ENCODE measurements around the gene RPS26. TPM values are rescaled to one million over a fixed set of nuclear protein-coding genes. Genes with fewer than 3 reads are reported as not detected.

RPS26 gene
- total and polyA plus RNA-seq, 2 of the 13 experiments (the other 11 are each of a cell fraction or from before 2014, with no cell fraction given): 150 to 421 TPM

DNA sequence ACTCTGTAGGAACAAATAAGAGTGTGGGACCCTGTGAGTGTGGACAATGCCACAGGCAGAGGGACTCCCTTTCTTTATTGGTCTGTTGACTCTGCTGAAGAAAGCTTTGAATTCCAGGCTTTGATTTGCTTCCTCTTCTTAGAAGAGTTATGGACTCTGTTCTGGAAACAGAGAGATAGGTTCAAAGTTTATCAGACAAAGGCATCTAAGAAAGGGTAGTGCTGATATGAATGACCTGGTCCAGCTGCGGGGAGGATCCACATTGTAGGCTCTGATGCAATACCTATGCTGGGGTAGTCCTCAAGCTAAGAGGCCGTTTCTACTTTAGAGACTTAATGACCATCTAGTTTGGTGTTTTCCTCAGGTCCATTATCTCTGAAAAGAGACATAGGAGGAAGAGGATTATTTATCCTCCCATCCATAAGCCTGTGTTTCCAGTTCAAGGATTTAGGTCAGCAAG is 31.6 kb upstream of the RPS26 start (continued):
- TF ChIP-seq, protein P1, sequence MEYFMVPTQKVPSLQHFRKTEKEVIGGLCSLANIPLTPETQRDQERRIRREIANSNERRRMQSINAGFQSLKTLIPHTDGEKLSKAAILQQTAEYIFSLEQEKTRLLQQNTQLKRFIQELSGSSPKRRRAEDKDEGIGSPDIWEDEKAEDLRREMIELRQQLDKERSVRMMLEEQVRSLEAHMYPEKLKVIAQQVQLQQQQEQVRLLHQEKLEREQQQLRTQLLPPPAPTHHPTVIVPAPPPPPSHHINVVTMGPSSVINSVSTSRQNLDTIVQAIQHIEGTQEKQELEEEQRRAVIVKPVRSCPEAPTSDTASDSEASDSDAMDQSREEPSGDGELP (IDR thresholded peaks at IDR 0.05; ENCODE audit: borderline replicate concordance, low read depth): peak; percentile 80
- no peak for TF ChIP-seq SCMH1 (CRISPR knock-in tag; IDR thresholded peaks at IDR 0.05; ENCODE audit: borderline replicate concordance)
- TF ChIP-seq ZGPAT (CRISPR knock-in tag; IDR thresholded peaks at IDR 0.05): peak; percentile 75
- peak; percentile 77 for TF ChIP-seq SAP130 (CRISPR knock-in tag; IDR thresholded peaks at IDR 0.05; ENCODE audit: low read depth)
- TF ChIP-seq SIN3B (IDR thresholded peaks at IDR 0.05; ENCODE audit: low read length): no peak
- TF ChIP-seq CCAR2 (optimal IDR thresholded peaks at IDR 0.05; ENCODE audit: low read depth, low read length): no peak
- peak; percentile 48 for TF ChIP-seq PATZ1 (CRISPR knock-in tag; IDR thresholded peaks at IDR 0.05)
- TF ChIP-seq ZBTB7B (CRISPR knock-in tag; IDR thresholded peaks at IDR 0.05): peak; percentile 56; the same call in 1 of the 2 replicates
- no peak for TF ChIP-seq ZNF83 (CRISPR knock-in tag; IDR thresholded peaks at IDR 0.05; ENCODE audit: borderline replicate concordance)
- TF ChIP-seq SMAD3 (CRISPR knock-in tag; IDR thresholded peaks at IDR 0.05): 0 out of 2 replicates have a peak, but pooled peaks have one; percentile 32
- TF ChIP-seq MIER3 (CRISPR knock-in tag; IDR thresholded peaks at IDR 0.05; ENCODE audit: borderline replicate concordance): peak; percentile 63; the same call in 1 of the 2 replicates
- 0 out of 2 replicates have a peak, but pooled peaks have one; percentile 32 for TF ChIP-seq ZBTB43 (CRISPR knock-in tag; conservative IDR thresholded peaks at IDR 0.05)
- peak; percentile 58; the same call in 1 of the 2 replicates for TF ChIP-seq GATA4 (IDR thresholded peaks at IDR 0.05; ENCODE audit: borderline replicate concordance, low read depth)
- TF ChIP-seq, protein P2, sequence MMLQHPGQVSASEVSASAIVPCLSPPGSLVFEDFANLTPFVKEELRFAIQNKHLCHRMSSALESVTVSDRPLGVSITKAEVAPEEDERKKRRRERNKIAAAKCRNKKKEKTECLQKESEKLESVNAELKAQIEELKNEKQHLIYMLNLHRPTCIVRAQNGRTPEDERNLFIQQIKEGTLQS (CRISPR knock-in tag; IDR thresholded peaks at IDR 0.05): peak; percentile 74; the same call in 1 of the 2 replicates
- peak; percentile 72 for TF ChIP-seq NCOR1 (IDR thresholded peaks at IDR 0.05; ENCODE audit: borderline replicate concordance, low read length)
- TF ChIP-seq, protein P3, sequence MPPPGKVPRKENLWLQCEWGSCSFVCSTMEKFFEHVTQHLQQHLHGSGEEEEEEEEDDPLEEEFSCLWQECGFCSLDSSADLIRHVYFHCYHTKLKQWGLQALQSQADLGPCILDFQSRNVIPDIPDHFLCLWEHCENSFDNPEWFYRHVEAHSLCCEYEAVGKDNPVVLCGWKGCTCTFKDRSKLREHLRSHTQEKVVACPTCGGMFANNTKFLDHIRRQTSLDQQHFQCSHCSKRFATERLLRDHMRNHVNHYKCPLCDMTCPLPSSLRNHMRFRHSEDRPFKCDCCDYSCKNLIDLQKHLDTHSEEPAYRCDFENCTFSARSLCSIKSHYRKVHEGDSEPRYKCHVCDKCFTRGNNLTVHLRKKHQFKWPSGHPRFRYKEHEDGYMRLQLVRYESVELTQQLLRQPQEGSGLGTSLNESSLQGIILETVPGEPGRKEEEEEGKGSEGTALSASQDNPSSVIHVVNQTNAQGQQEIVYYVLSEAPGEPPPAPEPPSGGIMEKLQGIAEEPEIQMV (CRISPR knock-in tag; IDR thresholded peaks at IDR 0.05; ENCODE audit: low read depth): 0 out of 2 replicates have a peak, but pooled peaks have one; percentile 29
- TF ChIP-seq RCOR2 (CRISPR knock-in tag; IDR thresholded peaks at IDR 0.05): peak; percentile 84; the same call in 1 of the 2 replicates
- no peak for TF ChIP-seq ZNF138 (CRISPR knock-in tag; IDR thresholded peaks at IDR 0.05; ENCODE audit: low read depth)
- peak; percentile 89 for TF ChIP-seq BCL6 (CRISPR knock-in tag; IDR thresholded peaks at IDR 0.05)
- TF ChIP-seq PRMT3 (CRISPR knock-in tag; IDR thresholded peaks at IDR 0.05; ENCODE audit: borderline replicate concordance, low read depth): no peak
- TF ChIP-seq TMF1 (CRISPR knock-in tag; IDR thresholded peaks at IDR 0.05; ENCODE audit: low read depth): no peak
- no peak for TF ChIP-seq ATF7 (IDR thresholded peaks at IDR 0.05)
- TF ChIP-seq ATF7 (CRISPR knock-in tag; IDR thresholded peaks at IDR 0.05): peak; percentile 44; the same call in 1 of the 2 replicates
- TF ChIP-seq GATAD2A (CRISPR knock-in tag; IDR thresholded peaks at IDR 0.05): peak; percentile 87
- TF ChIP-seq ZNF12 (CRISPR knock-in tag; IDR thresholded peaks at IDR 0.05): peak; percentile 25; the same call in 1 of the 2 replicates
